Anterior cingulate cortex (tissue), 58 donors: ENCODE results near the gene MEIS3.

Experiments used
- DNase-seq, 58 donors: peaks; one replicate each; lab custom pipeline; 2025; lab: John Stamatoyannopoulos, UW

The MEIS3 gene

DNA sequence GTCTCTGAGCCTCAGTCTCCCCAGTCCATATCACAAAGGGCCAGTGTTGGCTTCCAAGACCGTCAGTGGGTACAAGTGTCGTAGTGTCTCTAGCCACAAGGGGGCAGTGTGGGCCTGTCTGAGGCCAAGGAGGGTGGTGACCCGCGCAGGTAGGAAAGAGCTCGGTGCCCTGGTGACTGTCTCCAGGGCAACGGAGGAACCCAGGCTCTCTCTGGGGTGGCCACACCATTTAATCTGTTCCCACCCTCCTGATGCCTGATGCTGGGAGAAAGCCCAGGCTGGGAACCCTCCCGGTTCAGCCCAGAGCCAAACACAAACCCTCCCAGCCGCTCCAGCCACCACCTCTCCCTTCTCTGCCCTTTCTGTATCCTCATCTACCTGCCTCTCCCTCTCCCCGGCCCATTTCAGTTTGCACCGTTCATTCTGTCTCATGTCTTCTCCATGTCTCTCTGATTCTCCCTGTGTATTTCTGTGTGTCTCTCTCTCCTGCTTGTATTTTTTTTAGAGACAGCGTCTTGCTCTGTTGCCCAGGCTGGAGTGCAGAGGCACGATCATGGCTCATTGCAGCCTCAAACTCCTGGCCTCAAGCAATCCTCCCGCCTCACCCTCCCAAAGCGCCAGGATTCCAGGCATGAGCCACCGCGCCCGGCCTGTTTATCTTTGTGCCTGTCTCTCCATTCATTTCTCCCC is 17.5 kb upstream of the MEIS3 start:
- peak in 54 of 58 donors; percentile 17 to 85 (median 58) for DNase-seq

DNA sequence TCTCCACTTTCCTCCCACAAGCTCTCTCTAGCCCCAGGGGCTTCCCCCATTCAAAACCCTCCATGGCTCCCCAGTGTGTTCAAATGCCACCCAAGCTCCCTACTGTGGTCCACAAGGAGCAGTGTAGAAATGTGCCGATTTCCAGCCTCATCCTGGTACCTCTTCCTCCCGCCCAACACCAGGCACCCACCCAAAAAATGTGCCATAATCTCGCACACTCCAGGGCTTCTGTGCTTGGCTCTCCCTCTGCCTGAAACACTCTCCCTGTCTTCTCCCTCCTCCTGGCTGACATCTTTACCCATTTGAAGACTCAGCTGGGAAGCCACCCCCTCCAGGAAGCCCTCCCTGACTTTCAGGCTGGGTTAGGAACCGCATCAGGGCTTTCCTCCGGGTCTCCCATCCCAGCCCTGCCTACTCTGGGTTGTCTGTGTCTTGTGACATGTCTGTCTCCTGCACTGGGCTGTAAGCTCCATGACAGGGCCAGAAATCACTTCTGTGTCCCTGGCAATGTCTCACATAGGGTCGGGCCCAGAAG is 16.6 kb upstream of the MEIS3 start:
- peak in 1 of 58 donors; percentile 18 for DNase-seq

DNA sequence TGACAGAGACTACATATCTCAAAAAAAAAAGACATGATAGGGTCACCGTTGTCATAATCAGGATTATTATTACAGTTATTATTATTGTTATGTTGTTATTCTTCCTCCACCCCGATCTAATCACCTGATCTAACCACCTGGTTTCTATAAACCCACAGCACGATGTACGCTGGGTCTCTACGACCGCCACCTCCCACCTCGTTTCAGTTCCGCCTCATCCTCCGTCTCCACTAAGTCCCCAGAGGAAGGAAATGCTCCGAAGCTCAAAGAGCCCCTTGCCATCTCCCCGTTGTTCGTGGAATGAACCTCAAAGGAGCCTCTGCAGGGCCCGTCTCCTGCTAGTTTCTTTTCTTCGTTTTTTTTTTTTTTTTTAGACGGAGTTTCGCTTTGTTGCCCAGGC is 15.9 kb upstream of the MEIS3 start:
- no peak for DNase-seq

DNA sequence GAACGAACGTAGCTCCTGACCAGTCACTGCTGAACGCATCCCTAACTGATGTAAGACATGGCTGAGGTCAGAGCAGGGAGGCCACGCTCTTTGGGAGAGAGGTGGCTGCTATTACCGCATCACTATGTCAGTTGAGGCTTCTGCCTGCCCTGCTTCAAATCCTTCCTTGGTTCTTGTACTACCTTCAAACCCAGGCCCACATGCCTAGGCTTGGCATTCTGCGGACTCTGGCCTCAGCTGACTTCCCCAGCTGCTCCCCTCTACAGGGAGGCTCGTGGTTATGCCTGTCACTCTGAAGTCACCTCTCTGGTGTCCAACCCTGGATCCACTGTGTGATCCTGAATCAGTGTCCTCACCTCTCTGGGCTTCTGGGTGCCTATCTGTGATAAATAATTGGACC is 14.8 kb upstream of the MEIS3 start:
- no peak for DNase-seq

DNA sequence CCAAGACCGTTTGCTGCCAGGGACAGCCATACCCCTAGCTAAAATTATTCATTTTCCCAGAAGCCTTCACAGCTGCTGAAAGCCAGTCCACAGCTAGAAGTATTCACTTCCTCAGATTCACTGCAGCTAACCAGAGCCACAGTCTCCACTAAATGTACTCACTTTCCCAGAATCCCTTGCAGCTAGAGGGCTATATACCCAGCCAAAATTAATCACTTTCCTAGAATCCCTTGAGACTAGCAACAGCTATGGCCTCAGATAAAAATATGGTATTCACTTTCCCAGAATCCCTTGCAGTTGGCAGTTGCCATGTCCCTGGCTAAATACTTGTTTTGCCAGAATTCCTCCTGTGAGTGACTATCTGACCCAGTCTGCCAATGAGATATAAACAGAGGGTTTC is 13.8 kb upstream of the MEIS3 start:
- DNase-seq: no peak

DNA sequence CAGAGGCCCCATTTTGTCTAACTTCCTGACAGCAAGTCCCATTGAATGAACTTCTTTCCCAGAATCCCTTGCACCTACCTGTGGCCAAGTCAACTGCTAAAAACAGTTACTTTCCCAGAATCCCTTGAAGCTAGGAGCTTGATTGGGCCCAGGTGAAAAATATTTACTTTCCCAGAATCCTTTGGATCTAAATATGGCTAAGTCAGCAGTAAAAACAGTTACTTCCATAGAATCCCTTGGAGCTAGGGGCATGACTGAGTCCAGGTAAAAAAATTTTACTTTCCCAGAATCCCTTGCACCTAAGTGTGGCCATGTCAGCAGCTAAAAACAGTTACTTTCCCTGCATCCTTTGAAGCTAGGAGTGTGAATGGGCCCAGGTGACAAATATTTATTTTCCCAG is 13.2 kb upstream of the MEIS3 start:
- no peak for DNase-seq

DNA sequence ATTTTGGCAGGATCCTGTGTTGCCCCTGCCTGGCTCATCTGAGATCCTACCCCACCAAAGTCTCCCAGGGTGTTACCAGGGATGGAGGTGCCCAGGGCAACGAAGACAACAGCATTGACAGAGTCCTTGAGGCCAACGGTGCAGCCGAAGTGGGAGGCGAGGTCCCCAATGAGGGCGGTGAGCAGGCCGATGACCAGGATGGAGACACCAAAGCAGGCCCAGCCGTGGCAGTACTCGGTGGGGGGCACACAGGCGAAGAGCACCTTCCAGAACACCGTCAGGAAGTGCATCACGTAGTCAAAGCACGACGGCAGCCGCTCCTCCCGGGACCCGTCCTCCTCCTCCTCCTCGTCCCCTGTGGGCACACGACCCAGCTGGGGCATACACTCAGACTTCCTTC is 12.8 kb upstream of the MEIS3 start:
- no peak for DNase-seq

DNA sequence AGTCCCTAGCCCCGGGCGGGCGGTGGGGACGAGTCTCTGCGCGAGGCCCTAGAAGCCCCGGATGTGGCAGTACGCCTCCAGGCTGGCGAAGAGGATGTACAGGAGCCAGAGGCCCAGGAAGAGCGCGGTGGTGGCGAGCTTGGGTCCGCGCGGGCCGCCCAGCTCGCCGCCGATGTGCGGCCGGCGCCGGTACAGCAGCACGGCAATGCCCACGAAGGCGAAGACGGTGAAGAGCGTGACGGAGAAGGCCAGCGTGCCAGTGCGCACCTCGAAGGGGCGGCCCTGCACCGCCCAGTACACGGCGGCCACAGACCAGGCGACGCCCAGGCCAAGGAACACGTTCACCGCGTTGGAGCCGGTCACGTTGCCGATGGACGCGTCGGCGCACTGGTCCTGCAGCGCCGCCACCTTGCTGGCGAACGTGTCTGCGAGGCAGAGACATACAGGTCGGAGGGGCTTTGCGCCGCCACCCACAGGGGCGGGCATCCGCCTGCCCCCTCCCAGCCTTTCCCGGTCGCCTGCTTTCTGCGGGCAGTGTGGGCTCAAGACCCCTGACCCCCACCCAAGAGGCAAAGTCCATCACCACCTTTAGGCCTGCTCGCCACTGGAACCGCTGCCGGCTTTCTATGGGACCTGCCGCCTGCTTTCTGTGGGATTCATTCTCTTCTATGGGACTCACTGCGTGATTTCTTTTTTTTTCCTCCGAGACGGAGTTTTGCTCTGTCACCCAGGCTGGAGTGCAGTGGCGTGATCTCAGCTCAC is 10.9 kb upstream of the MEIS3 start:
- no peak for DNase-seq

DNA sequence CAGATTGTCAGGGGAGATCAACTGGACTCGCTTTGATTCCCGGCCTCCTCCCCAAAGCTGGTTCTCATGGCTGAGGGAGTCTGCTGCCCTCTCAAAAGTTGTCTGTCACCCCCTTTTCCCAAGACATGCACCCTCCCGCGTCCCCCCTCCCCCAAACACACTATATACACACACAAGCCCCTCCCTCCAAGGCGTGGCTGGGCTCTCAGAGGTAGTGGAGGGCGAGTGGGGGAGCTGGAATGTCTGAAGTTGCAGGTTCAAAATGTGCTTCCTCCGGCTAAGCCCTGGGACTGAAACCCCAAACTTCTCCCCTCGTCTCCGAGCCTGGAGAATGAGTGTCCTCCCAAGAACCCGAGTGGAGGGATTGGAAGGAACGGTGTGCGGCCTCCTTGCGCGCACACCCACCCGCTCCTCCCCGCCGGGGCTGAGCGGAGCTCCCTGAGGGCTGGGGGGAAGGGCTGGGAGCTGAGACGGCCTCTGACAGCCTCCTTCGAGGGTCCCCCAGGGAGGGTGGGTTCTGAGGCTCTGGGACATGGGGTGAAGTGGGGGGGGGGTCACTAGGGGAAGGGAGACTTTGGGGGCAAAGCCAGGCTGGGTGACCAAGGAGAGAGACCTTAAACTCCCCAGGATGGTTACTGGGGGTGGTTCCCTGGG is 9.9 kb upstream of the MEIS3 start:
- no peak for DNase-seq

DNA sequence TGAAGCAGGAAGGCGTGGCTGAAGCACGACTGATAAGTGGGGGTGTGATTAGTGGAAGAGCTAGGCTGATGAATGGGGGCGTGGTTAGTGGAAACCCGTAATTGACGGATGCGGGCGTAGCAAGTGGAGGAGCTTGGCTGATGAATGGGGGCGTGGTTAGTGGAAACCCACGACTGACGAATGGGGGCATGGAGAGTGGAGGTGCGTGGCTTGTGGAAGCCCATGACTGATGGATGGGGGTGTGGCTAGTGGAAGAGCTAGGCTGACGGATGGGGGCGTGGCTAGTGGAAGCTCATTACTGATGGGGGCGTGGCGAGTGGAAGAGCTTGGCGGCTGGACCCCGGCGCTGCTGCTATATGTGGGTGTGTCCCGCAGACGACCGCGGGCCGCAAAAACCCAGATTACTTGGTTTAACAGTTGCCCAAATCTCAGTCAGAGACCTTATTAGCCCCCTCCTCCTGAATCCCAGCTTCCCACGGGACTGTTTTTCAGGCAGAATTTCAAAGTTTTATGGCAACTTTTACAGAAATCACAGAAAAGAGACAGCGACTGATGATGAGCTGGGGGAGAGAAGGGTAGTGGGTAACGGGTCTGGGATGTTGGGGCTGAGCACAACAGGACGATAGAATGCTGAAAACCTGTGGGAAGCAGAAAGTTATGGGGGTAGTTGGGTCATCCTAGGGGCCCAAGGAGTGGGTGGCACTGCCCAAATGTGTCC is 9.0 kb upstream of the MEIS3 start:
- DNase-seq: peak in 57 of 58 donors; percentile 16 to 96 (median 83)

DNA sequence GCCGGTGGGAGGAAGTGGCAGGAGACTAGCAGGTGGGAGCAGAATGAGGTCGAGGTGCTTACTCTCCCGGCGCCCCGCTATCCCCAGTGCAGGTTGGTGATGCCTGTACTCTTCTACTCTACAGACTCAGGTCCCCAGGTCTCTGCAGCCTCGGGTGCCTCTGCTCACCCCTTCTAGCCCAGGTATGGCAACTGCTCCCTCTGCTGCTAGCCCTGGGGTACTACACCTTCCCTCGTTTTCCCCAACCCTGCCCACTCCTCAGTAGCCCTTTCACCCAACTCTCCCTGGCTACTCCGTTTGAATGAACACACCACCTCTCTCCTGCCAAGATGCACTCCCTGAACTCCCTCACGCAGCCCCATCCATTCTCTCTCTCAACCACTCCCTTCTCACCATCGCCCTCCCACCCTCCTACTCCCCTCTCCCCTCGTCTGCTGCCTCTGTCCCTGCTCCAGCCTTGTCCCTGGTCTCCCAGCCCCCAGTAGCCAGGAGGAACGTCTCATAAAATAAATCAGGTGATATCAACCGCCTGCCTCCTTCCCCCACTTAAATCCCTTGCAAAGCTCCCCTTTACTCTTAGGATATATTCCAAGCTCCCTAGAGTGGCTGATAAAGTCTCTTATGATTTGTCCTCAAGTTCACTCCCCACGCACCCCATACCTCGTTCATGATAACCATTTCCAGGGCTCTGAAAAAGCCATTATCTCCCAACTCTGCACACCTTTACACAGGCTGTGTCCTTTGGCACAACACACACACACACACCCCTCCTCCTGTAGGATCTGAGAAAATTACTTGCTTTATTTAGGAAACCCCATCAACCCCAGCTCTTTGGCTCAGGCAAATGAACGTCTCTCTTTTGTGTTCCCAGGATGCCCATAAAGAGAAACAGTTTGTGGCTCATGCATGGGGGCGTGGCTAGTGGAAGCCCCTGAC is 8.2 kb upstream of the MEIS3 start:
- DNase-seq: peak in 39 of 58 donors; percentile 4 to 61 (median 30)

DNA sequence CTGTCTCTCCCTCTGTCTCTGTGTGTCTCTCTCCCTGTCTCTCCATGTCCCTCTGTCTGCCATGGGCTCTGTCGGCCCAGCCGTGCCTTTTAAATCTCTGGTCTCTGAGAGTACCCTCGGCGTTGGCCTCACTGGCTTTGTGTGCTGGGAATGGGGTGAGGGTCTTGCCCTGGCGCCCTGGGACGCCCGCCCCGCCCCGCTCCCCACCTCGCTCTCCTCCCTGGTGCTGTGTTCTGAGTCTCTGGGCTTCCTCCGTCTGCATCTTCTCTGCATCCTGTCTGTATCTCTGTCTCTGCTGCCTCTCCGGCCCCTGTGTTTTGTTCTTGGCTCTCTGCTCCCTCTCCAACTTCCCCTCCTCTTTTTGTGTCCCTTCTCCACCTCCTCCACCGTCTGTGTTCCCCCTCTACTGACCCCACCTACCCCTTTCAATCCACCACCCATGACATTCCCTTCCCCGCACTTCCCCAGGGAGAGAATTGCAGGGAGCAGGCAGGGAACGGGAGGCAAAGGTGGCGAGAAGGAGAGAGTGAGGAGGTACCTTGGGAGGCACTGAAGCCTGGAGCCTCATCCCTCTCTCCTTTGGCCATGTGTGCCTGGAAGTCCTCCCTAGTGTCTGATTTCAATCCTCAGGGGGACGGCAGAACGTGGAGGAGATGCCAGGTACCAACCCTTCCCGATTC is 4.0 kb upstream of the MEIS3 start:
- DNase-seq: no peak

DNA sequence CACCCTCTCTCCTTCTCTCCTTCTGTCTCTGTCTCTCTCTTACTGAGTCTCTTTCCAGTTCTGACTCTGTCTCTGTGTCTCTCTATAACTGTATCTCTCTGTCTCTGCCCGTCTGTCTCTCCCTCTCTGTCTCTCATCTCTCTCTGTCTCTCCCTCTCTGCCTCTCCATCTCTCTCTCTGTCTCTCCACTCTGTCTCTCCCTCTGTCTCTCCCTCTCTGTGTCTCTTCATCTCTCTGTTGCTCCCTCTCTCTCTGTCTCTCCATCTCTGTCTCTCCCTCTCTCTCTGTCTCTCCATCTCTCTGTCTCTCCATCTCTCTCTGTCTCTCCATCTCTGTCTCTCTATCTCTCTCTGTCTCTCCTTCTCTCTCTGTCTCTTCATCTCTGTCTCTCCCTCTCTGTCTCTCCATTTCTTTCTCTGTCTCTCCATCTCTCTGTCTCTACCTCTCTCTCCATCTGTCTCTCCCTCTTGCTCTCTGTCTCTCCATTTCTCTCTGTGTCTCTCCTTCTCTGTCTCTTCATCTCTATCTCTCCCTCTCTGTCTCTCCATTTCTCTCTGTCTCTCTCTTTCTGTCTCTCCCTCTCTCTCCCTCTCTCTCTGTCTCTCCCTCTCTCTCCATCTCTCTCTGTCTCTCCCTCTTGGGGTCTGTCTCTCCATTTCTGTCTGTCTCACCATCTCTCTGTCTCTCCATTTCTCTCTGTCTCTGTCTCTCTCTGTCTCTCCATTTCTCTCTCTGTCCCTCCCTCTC is 3.3 kb upstream of the MEIS3 start:
- DNase-seq: no peak

DNA sequence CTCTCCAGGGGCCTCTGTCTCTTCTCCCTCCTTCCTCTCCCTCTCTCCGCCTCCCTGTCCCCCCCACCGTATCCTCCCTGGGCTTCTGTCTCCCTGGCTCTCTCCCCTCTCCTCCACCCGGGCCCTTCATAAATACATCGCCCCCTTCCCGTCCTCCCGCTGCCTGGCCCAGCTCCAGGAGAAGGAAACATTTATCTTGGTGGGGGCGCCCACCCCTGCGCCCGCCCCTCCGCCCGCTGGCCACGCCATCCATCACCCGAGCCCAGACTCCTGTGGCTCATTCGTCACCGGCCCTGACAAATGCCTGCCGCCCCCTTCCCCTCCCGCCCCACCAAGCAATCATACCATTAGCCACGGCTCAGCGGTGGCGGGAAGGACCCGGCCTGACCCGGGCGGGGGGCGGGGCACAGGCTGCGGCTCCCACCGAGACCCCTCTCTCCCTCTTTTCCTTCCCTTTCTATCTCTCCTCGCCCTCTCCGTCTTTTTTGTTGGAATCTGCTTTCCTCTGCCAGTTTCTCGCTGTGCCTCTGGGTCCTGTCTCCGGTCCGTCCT is 2.6 kb upstream of the MEIS3 start:
- DNase-seq: peak in 2 of 58 donors; percentile 29 to 31

DNA sequence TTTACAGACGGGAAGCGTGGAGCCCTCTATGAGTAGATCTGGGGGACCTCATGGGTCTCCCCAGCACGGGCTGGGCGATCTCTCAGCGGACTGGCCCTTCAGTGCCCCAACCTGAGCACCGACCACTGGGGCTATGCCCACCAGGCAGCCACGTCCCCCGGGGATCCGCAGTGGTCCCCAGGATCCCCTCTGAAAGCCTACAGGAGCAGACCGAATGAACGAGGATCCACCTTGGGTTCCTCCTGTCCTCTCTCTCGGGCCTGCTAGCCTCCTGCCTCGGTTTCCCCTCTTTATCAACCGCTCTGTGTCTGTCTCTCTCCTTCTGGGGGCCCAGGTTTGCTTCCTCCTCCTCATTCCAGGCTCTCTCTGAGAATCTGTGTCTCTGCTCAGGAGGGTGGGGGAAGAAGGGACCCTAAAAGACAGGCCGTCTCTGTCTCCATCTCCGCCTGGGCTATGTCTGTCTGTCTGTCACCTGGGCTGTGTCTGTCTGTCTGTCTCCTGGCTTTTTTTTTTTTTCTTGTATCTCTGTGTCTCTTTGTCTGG is 2.0 kb upstream of the MEIS3 start:
- DNase-seq: no peak

DNA sequence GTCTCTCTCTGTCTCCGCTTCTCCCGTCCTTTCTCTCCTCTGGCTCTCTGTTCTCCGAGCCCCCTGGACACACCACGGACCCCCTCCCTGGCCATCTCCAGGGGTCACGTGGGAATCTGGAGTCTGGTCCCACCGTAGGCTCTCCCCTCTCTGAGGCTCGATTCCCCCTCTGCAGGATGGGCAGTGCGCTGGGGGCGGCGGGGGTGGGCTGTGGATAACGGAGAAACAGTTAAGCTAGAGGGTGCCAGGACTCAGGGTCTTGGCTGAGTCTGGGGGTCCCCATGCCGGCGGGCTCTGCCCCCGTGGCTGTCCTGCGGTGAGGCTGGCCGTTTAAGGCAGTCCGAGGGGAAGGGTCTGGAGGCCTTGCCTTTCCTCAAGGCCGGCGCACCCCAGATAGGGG is 462 bp upstream of the MEIS3 start:
- DNase-seq: no peak

DNA sequence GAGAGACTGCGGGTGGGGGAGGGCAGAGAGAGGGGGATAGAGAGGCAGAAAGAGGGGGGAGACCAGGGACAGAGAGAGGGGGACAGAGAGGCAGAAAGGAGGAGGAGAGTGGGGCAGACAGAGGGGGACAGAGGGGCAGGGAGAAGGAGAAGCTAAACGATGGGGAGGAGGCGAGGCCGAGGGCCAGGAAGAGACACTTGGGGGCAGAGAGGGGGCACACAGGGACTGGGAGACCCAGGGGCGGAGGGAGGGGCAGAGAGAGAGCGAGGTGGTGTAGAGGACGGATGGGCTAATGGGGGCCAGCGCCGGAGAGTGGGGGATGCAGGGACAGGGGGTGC is 666 bp downstream of the MEIS3 start:
- DNase-seq: no peak
